K562 (cell line): Measurements from ENCODE around the gene ATP6V0A4. TPM values are rescaled to one million over a fixed set of nuclear protein-coding genes. Genes with fewer than 3 reads are reported as not detected.

ENCODE experiments used
- ARHGAP35 ChIP-seq: fragments of 450-650 bp; IDR thresholded peaks from 2 replicates; pipeline ENCODE4 v1.6.1; 2018; ENCODE audit not compliant: partially characterized antibody
- CCAR2 ChIP-seq: fragments of 200-400 bp; formaldehyde crosslinking; IDR thresholded peaks from 2 replicates; pipeline ENCODE4 v1.6.1; 2017; ENCODE audit warnings: mild to moderate bottlenecking, low read depth, low read length
- DLX4 ChIP-seq: fragments of 250-450 bp; sonication (Bioruptor Pico); IDR thresholded peaks from 2 replicates; pipeline ENCODE4 v1.6.1; 2021; ENCODE audit warnings: mild to moderate bottlenecking
- HNRNPK ChIP-seq: fragments of 200-400 bp; formaldehyde crosslinking; IDR thresholded peaks from one replicate; pipeline ENCODE4 v1.6.1; 2018; ENCODE audit warnings: mild to moderate bottlenecking, low read depth, low read length; ENCODE audit not compliant: poor library complexity, severe bottlenecking
- ID3 ChIP-seq, 2 experiments: fragments of 250-450 bp in 1 of 2; fragments of 450-650 bp in 1 of 2; sonication (Bioruptor Pico) in 1 of 2; IDR thresholded peaks; 2 replicates each; pipeline versions ENCODE4 v1.6.1 to v1.8.0; 2016 to 2021; ENCODE audit warnings: mild to moderate bottlenecking in 2 of 2, moderate library complexity in 2 of 2, missing compliant biosample characterization in 1 of 2, missing genetic modification characterization in 1 of 2
- KLF16 ChIP-seq: IDR thresholded peaks from 2 replicates; pipeline ENCODE4 v1.6.1; 2016; ENCODE audit warnings: antibody characterized with exemption
- NCOR1 ChIP-seq: fragments of 450-650 bp; IDR thresholded peaks from 2 replicates; pipeline ENCODE4 v1.6.1; 2016; ENCODE audit warnings: mild to moderate bottlenecking, moderate library complexity
- NR2C2 ChIP-seq, 2 experiments: fragments of 200-800 bp in 1 of 2; sonication (Bioruptor generic) in 1 of 2; sonication (generic) in 1 of 2; formaldehyde crosslinking in 1 of 2; IDR thresholded peaks; 2 replicates each; pipeline versions ENCODE4 v1.6.1 to v1.8.0; 2016 to 2022; ENCODE audit warnings: mild to moderate bottlenecking in 1 of 2, missing compliant biosample characterization in 1 of 2, missing genetic modification characterization in 1 of 2, missing genetic modification reagents in 1 of 2
- SMARCA5 ChIP-seq: fragments of 450-650 bp; IDR thresholded peaks from 2 replicates; pipeline ENCODE4 v1.6.1; 2016
- STAT5A ChIP-seq: IDR thresholded peaks from 2 replicates; pipeline ENCODE4 v1.6.1; 2012; ENCODE audit warnings: low read length, inconsistent platforms, borderline replicate concordance
- TFAM ChIP-seq: fragments of 250-450 bp; sonication (Bioruptor Pico); conservative IDR thresholded peaks from 2 replicates; pipeline ENCODE4 v1.5.0; 2021; ENCODE audit warnings: mild to moderate bottlenecking, moderate library complexity
- ZFX ChIP-seq: sonication (generic); formaldehyde crosslinking; IDR thresholded peaks from 2 replicates; pipeline ENCODE4 v1.8.0; 2022; ENCODE audit warnings: mild to moderate bottlenecking, missing genetic modification reagents, moderate library complexity
- ZNF197 ChIP-seq: fragments of 200-800 bp; sonication (Bioruptor generic); IDR thresholded peaks from 2 replicates; pipeline ENCODE4 v1.6.1; 2016; ENCODE audit warnings: low read depth, missing genetic modification characterization, missing compliant biosample characterization
- ZNF224 ChIP-seq: sonication (generic); formaldehyde crosslinking; IDR thresholded peaks from 2 replicates; pipeline ENCODE4 v1.8.0; 2022; ENCODE audit warnings: mild to moderate bottlenecking, missing genetic modification reagents
- ZNF282 ChIP-seq: sonication (generic); formaldehyde crosslinking; IDR thresholded peaks from 2 replicates; pipeline ENCODE4 v1.8.1; 2023; ENCODE audit warnings: missing genetic modification reagents
- ZNF445 ChIP-seq: fragments of 250-450 bp; sonication (Bioruptor Pico); IDR thresholded peaks from 2 replicates; pipeline ENCODE4 v1.4.0; 2020; ENCODE audit warnings: low read depth, mild to moderate bottlenecking, moderate library complexity
- ZNF696 ChIP-seq: fragments of 250-450 bp; sonication (Bioruptor Pico); conservative IDR thresholded peaks from 2 replicates; pipeline ENCODE4 v1.4.0; 2020; ENCODE audit warnings: mild to moderate bottlenecking, moderate library complexity
- polyA plus RNA-seq, 8 experiments: library from polyadenylated mRNA; depleted of rRNA in 4 of 8; stranded (reverse) in 5 of 8; unstranded in 3 of 8; fragments of >200 nt; fragmentation: Nextera tagmentation in 2 of 8; fragmentation: Illumina TruSeq in 1 of 8; extraction: Ambion mirVana in 2 of 8; extraction: Trizol in 1 of 8; gene quantifications; 2 replicates each; pipeline versions ENCODE4 v1.2.1 to v1.2.3, GENCODE V29; 2011 to 2014; ENCODE audit warnings: inconsistent platforms in 1 of 8, missing spikeins in 1 of 8
- total RNA-seq, 7 experiments: library from RNA; depleted of rRNA in 6 of 7; stranded (reverse); fragments of >200 nt in 6 of 7; fragmentation: Illumina TruSeq in 2 of 7; extraction: Trizol in 2 of 7; gene quantifications; 2 replicates each; pipeline versions ENCODE4 v1.2.1 to v1.2.3, GENCODE V29; 2011 to 2021; ENCODE audit warnings: low replicate concordance in 1 of 7

ATP6V0A4 gene
- total and polyA plus RNA-seq, 9 of the 15 experiments (the other 6 are each of a cell fraction or from before 2014, with no cell fraction given), result 0.03 TPM; not detected in 8

- TF ChIP-seq ID3 (CRISPR knock-in tag; IDR thresholded peaks at IDR 0.05), result no peak
- TF ChIP-seq ID3 (tag; IDR thresholded peaks at IDR 0.05), result peak; percentile 87
- no peak for TF ChIP-seq CCAR2
- no peak for TF ChIP-seq ARHGAP35
- TF ChIP-seq SMARCA5, result no peak
- TF ChIP-seq NR2C2 (CRISPR knock-in tag; IDR thresholded peaks at IDR 0.05), result no peak
- TF ChIP-seq NR2C2 (tag; IDR thresholded peaks at IDR 0.05), result peak; percentile 63
- no peak for TF ChIP-seq ZNF696
- peak; percentile 32; the same call in 1 of the 2 replicates for TF ChIP-seq ZNF445 (CRISPR knock-in tag)
- no peak for TF ChIP-seq DLX4
- no peak for TF ChIP-seq ZNF224
- TF ChIP-seq HNRNPK, result no peak
- no peak for TF ChIP-seq ZNF197 (CRISPR knock-in tag)
- no peak for TF ChIP-seq ZNF282
- TF ChIP-seq ZFX (CRISPR knock-in tag), result no peak
- TF ChIP-seq TFAM, result no peak
- no peak for TF ChIP-seq KLF16
- TF ChIP-seq NCOR1, result no peak
- TF ChIP-seq STAT5A, result peak; percentile 64; the same call in 1 of the 2 replicates
- TF ChIP-seq, all 486 proteins: peak for 11
Observed at GRCh38 chr7:138670594-138670993, 127.4 kb downstream of the ATP6V0A4 start (continued).
